ENCODE results near the gene ACSF3.
"Not testable (repeated sequence)": the region's sequence is repeated elsewhere in the genome, so short reads cannot be mapped to it uniquely, and the experiment has no call there.

ACSF3 gene

DNA sequence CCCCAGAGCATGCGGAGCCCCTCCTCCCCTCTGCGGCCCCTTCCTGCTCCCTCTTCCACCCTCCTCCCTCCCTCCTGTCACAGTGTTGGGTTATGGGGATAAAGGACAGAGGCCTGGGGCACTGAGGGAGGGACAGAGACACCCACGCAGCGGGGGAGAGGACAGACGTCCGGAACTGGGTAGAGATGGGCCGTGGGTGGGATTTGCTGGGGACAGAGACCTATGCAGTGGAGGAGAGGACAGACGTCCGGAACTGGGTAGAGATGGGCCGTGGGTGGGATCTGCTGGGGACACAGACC, 72.0 kb downstream of the ACSF3 start:
- not testable (repeated sequence) for DNase-seq

DNA sequence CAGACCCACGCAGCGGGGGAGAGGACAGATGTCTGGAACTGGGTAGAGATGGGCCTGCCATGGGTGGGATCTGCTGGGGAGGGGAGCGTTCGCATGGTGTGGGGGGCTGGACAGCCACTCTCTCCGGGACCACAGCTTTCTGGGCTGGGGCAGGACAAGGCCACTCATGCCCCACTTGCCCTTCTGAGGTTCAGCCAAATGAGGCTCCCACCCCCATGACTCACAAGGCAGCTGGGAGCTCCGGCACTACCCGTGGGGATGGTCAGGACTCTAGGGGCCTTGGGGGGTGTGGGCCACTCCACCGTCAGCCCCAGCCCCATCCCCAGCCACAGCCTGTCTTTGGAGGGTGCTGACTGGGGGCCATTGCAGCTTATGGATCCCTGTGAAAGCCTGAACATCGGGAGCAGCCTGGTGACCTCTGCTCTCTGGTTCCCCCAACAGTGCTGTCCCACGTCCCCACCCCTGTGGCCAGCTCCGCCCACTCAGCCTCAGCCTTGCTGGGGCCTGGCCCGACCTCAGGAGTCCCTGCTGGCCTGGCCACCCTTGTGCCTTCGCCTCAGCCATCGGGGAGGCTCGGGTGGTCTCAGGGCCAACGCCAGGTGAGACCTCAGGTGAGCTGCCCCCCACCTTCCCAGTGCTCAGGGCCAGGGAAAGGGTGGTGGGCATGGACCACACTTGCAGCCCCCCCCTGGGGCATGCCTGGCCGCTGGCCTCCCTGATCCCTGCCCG, 73.2 kb downstream of the ACSF3 start:
- no peak for DNase-seq

DNA sequence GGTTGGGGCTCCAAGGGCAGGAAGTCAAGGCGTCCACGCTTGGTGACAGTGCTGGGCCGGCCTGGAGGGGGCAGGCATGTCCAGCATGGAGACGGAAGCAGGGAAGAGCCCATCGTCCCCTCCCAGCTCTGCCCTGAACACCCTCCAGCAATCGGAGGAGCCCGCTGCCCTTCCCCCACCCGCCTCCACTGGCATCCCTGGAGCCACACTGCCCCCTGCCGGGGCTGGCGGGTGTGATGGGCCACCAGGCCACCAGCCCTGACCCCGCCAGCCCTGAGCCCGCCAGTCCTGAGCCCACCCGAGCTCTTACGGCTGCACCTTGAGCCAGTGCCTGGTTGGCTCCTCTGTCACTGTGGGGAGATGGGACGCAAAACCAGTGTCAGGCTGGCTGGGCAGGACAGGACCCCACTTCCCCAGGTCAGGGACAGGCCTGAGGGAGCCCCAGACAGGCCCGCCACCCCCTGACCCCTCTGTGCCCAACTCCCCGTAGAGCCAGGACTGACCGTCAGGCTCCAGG, 73.8 kb downstream of the ACSF3 start:
- peak; percentile 93 for DNase-seq

DNA sequence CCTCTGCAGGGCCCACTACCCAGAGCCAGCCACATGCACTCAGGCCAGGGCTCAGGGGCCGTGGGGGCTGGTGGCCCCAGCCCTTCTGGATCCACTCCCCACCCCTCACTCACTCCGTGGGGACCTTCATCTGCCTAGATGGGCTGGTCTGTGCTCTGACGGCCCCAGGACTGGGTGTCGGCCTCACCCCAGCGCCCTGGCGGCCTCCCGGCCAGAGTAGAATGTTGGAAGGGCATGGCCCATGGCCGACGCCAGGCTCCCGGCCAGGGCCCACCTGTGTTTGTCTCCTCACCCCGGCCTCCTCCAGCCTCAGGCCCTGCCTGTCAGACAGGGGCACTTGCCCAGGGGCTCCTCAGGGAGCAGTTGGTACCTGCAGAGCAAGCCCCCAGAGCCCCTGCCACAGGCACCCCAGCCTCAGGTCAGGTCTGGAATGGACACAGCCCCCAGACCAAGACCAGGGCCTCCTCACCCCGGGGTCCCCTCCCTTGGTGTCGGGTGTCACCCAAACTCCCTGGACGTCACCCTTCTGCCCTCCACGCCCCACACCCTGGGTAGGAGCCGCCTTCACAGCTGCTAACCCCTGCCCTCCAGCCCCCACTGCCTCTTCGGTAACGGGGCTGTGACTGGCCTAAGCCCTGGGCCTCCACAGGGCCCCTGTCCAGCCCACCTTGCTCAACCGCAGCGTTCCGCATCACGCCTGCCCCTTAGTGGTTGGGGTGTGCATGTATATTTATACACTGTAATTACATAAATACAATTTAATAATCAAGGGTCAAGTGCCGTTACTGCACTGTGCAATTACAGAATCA, 74.9 kb downstream of the ACSF3 start:
- no peak for DNase-seq

DNA sequence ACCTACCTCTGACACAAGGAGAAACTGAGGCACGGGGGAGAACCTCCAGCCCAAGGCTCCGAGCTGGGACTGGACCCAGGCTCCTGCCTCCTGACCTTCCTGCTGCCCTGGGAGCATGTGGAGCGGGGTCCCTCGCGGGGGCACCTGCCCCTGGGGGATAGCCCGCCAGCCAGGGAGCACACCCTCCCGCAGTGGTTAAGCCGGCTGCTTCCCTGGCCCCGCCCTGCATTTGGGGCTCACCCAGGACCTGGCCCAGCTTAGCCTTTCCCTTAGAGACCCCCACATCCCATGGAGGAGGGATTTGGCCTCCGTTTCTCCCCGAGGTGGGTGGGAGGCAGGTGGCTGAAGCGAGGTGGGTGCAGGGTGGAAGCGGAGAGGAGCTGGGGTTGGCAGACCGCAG, 76.1 kb downstream of the ACSF3 start:
- no peak for DNase-seq

DNA sequence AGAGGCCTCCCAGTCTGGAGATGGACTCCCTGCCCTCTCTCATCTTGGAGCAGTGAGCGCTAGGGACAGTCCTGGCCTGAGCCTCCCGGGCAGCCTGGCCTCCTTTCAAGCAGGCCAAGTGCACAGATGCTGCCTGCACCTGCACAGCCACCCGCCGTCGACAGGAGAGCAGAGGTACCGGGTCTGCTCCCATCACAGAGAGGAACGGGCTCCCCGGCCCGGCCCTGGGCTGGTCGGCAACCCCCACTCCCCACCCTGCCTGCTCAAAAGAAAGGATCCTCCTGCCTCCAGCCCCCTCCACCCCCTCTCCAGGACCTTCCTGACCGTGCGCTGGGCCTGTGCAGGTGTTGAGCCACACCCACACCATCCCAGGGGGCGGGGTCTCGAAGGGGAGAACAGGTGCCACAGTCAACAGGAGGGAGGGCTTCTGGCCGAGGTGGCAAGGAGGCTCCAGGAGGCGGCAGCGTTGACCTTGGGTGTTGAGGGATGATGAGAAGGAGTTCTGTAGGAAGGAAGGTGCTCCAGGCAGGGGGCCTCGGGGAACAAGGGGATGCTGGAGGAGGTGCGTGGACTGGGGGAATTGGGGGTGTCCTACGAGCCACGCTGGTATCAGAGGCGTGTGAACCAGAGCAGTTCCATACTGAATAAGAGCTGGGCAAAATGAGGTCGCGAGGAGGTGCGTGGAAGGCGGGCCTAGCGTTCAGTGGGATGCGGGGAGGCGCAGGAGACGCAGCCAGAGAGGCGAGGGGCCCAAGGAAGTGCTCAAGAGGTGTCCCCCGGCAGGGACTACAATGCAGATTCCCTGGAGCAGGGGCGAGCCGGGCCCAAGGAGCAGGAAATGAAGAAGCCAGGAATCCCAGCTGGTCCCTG, 76.9 kb downstream of the ACSF3 start:
- DNase-seq: peak; percentile 40

DNA sequence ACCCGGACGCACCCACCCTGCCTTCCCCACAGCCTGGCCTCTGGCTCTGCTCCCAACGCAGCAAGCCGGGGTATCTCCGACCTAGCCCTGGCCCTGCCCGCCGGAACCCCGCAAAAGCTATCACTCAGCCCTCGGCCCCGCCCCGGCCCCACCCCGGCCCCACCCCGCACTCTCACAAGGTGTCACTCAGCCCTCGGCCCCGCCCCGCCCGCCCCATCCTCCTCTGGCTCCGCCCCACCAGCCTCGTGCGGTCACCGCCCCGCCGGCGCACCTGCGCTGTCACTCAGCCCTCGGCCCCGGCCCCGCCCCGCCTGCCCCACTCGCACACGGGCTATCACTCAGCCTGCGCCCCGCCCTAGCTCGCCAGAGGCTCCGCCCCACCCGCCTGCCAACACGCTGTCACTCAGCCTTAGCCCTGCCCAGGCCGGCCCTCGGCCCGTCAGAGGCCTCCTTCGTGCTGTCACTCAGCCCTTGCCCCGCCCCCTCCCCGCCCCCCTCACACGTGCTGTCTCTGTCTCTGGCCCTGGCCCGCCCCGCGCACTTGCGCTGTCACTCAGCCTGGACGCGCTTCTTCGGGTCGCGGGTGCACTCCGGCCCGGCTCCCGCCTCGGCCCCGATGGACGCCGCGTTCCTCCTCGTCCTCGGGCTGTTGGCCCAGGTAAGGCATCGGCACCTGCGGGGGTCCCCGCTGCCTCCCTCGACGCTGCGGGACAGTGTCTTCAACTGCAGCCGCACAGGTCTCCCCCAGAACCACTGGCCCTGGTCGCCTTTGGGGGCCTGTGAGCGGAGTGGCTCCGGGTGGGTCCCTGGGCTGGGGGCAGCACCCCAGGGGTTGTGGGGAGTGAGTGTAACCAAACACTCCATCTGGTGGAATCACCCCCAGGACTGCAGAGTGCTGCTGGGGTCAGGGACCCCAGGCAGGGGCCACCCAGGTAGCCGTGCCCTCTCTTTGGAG, 77.8 kb downstream of the ACSF3 start, which contains the start of gene CDH15:
Gene CDH15, plus strand, starts transcription at position 533 of the 955 bp plus-strand sequence. Its CDS starts 84 bp downstream, at position 617.
- DNase-seq: peak; percentile 98

DNA sequence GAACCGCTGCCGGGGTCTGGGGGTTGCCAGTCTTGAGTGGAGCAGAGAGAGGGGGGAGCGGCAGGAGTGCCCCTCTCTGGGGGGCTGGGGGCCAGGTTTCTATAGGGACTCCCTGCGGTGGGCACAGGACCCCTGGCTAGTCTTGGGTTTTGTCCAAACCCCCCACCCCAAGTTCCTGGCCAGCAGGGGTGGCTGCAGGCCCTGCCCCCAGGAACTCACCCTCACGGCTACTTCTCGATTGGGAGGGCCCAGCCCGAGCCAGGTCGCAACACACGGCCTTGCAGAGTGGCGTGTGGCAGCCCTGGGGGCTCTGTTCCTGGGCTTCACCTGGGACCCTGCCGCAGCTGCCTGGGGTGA, 78.5 kb downstream of the ACSF3 start:
- DNase-seq: no peak

DNA sequence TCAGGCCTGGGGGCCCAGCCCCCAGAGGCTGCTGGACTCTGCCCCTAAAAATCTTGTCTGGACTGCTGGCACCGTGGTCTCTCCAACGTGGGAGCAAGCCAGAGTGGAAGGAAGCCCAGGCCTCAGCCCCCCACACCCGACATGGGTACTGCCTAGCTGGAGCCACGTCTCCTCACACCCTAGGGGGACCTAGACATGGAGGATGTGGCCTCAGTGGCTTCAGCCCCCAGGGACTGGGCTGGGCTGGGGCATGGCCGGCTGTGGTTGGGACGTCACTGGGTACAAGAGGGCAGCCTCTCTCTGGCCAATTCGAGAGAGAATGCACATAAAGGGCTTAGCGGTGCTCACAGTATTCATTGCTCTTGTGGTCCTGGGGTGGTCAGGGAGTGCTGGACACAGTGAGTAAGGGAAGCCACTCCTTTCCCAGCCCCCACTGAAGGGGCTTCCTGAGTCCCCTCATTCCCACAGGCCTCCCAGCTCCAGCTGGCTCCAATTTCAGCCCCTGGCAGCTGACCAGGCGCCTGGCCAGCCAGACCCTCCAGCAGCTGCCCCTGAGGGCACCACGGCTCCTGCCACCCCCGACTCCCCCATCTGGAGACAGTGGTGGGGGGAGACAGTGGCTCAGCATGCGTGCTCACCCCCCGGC, 79.0 kb downstream of the ACSF3 start:
- DNase-seq: no peak

DNA sequence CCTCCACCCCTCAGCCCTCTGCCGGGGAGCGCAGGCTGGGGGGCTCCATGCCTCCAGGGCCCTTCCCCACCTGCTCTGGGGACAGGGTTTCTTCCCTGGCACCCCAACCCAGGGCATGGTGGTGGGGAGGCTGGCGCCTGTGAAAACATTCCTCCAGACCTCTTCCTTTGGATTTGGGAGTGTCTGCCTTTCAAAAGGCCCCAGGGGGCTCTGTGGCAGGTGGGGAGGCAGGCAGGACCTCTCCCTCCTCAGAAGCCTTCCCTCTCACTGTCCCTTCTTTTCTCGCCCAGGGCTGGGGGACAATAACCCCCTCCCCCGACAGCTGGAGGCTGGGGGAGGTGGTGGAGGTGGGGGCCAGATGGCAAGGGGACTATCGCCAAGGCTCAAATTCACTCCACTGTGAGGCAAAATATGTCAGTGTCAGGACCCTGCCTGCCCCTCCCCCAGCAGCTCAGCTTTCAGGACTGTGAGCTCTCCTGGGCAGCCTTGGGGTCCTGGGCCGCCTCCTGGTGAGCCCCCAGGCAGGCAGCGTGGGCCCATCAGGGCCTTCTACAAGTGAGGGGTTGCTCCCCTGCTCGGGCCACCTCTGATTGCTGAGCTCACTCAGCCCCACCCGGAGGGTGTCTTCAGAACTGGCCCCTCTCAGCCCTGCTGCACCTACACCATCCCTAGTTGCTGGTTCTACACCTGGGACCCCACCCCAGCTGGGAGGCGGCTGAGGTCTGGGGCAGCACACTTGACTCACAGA, 79.7 kb downstream of the ACSF3 start:
- no peak for DNase-seq

DNA sequence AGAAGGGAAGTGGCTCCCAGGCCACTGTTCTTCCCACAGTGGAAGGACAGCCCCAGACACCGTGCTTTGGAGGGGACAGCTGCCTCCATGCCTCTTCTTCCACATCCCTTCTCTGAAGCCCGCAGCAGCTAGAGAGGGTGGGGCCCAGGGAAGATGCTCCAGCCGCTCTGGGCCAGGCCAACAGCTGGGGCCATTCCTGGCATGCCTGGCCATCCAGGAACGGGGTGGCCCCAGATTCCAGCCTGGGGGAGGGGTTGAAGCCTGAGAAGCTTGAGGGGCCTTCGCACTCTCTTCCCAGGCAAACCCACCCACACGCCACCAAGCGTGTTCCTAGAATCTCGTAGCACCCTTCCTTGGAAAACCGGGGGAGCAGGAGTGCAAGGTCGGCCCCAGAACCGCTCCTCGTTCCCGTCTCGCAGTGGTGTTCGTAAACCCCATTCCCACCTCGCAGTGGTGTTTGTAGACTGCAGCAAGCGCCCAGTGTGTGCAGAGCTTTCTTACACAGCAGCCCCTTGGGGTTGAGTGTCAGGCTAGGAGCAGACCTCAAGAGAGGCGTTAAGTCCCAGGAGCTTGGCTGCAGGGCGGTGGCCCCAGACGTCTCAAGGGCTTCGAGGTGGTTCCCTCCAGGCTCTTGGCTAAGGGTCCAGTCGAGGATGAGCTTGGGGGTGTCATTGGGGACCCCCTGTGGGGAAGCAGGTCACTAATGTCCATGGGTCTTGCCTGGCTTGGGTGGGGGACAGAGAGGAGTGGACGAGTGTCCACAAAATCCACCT, 80.6 kb downstream of the ACSF3 start:
- no peak for DNase-seq

DNA sequence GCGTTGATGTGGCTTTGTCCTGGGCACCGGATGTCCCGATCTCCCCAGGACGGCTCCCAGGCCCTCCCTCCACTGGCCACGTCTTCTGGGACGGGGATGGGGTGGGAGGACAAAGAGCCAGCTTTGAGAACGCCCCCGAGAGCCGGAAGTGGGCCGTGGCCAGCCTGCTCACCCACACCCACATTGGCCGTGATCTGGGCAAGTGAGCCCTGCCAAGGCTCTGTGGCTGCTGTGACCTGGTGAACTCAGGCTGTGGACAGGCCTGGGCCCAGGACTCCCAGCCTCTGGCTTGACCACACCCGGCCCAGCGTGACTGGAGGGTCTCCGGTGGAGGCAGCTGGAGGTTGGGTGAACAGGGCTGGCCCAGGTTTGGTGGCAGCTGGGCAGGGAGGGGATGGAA, 81.2 kb downstream of the ACSF3 start:
- DNase-seq: no peak

DNA sequence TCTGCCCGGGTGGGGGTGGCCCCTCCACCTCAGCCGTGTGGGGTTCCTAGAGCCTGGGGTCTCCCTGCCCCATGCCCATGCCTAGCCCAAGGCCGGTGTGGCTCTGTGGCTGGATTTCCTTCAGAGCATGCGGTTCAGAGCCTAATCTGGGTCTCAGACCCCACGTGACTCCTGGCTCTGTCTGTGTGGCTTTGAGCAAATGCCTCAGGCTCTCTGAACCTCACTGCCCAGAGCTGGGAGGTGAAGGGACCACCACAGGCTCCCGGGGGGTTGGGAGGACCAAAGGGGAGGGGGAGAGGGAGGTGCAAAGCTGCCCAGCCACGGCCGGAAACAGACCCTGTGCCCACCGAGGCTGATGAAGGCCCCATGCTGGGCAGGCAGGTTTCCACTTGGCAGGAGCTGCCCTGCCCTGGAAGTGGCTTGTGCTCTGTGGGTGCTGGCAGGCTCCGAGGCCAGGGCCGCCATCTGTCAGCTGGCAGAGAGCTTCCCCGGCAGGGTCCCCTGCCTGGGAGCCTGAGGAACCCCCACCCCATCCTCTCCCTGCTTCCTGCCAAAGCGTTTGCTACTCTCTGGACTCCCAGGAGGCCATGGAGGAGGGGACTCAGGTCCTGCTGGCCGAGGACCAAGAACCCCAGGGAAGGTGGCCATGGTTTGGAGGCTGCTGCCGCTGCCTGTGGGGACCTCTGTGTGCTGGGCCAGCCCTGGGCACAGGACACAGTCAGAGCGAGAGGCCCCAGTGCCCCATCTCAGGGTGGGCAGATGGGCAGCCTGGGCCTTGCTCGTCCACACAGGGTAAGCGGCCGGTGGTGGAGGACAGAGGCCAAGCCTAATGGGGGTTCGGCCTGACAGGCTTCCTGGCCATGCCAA, 81.9 kb downstream of the ACSF3 start:
- no peak for DNase-seq

DNA sequence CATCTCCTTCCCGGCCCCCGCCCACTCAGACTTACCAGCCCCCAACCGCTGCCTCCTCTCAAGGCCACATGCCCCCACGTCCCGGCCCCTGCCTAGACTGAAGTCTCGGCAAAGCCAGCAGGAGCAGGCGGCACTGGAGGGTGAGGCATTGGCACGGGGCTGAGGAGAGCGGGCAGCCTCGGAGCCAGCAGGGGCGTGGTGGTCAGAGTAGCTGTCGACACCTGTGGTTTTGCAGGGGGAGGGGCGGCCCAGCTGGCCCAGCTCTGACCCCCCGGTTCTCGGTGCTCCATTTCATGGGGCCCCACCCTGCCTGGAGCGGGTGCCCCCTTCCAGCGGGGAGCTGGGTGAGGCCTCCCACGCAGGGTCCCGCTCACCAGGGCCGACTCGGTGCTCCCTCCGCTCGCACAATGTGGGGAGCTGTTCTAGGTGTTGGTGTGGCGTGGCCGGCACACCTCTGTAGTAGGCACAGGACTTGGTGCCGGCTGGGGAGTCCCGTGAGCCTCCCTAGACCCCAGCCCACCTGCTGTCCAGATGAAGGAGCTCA, 82.6 kb downstream of the ACSF3 start:
- no peak for DNase-seq

DNA sequence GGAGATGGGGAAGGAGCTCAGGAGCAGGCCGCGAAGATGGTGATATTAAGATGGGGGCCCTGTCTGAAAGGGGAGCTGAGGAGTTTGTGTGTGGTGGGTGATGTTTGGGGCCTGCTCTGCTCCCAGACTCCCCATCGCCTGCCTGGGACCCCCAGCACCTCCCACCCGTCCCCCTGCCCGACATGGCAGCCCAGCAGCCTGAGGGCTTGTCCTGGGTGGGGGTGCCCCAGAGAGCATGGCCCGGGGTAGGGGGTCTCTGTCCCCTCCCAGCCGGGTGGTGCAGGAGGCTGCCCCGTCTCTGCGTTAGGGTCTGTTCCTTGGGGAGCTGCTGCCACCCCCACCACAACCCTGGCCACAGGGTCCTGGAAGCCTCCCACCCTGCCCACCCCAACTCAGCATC, 83.1 kb downstream of the ACSF3 start:
- no peak for DNase-seq

DNA sequence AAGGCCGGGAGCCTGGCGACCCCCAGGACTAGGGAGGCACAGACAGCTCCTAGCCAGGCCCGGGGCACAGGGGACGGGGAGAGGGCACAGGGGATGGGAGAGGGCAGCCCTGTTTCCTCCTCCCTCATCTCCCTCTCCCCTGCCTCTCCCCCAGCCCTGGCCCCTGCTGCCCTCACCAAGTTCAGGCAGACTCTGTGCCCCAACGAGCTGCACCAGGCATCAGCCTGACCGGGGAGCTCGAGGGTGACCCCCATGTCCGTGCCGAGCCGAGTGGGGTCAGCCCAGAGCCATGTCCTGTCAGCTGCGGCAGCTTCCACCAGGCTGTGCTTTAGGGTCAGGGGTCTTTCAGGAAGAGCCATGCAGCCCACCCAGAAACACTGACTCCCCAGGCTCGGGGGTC, 83.8 kb downstream of the ACSF3 start:
- DNase-seq: no peak

DNA sequence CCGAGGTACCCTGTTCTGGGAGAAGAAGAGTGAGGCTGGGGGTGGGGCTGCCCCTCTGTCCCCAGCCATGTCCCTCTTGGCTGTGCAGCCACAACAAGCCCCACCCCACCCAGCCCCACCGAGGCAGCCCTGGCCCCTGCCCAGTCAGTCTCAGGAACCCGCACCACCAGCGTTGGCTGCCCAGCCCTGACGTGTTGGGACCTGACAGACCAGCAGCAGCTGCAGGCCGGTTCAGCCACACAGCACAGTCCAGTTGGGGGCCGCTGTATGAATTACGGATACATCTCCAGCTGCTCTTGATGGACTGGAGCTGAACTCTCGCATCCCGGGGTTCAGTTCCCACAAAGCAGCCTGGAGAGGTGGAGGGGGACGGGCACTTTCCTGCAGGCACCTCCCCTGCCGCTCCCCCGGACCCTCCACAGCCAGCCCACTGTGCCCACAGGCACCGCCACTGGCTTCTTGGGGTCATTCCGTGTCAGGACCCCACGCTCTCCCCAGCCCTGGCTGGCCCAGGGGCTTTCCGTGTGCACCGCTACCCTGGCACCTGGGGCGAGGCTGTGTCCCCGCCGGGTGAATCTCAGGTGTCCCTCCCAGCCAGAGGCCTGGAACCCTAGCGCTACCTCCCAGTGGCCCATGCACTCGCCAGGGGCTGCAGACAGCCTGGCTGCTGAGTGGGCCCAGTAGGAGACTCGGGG, 84.9 kb downstream of the ACSF3 start:
- DNase-seq: no peak

DNA sequence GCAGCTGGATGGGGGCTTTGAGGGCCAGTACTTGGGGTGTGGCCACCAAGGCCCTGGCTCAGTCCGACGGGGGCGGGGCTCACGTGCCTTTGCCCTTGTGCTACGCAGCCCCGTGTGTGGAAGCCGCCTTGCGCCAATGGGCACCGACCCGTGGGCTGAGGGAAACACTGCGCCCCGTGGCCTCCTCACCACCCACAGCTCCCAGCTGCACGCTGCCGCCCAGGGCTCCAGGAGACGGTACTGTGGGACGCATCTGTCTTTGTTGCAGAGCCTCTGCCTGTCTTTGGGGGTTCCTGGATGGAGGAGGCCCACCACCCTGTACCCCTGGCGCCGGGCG, 85.5 kb downstream of the ACSF3 start:
- no peak for DNase-seq
